ENCODE data around the gene GATB. TPM values are rescaled to one million over a fixed set of nuclear protein-coding genes. Genes with fewer than 3 reads are reported as not detected.

The GATB gene
- total and polyA plus RNA-seq, 2 donors (not counting 3 experiments of a cell fraction or from before 2014, with no cell fraction given) = 14.4 to 17.7 TPM

GRCh38 chr4:151745481-151746231 is 15.2 kb downstream of the GATB start:
- Histone ChIP-seq H4K20me1 (replicated peaks; ENCODE audit: control insufficient read depth, extremely low read depth, insufficient read depth, low read length) (no peaks in the 10 kb centered on the region), H3K4me2 (ENCODE audit: insufficient read depth, low read length) (no peak overlapping the region), H3K27me3 (ENCODE audit: control insufficient read depth in 2 of 2, insufficient read depth in 2 of 2, low read length in 2 of 2) (no peaks in the 10 kb centered on the region), H3K79me2 (ENCODE audit: control insufficient read depth, insufficient read depth, low read length) (no peaks in the 10 kb centered on the region), H3K36me3 (ENCODE audit: control insufficient read depth in 2 of 2, extremely low read depth in 1 of 2, insufficient read depth in 2 of 2, low read length in 2 of 2) (no peaks in the 10 kb centered on the region), H3K4me3 (replicated peaks in 1 of 3; ENCODE audit: insufficient read depth in 1 of 3, low read depth in 1 of 3, low read length in 3 of 3) (no peak overlapping the region), H3K4me1 (ENCODE audit: control insufficient read depth, extremely low read depth, insufficient read depth, low read length) (peaks cover 8% of the 10 kb centered on the region), H3K9me1 (replicated peaks; ENCODE audit: control insufficient read depth, extremely low read depth, insufficient read depth, low read length) (no peaks in the 10 kb centered on the region), H2AFZ (ENCODE audit: low read depth, low read length) (no peak overlapping the region), H3K9me3 (replicated peaks; ENCODE audit: control insufficient read depth, insufficient read depth, low read length) (no peaks in the 10 kb centered on the region), H3K9ac (replicated peaks; ENCODE audit: extremely low read depth, insufficient read depth, low read length) (no peak overlapping the region), H3K27ac (ENCODE audit: insufficient read depth, low read depth, low read length) (no peak overlapping the region)
- FAIRE-seq (no peak), DNase-seq (ENCODE audit: low read depth, low spot score) (no peak)
- POLR2A ChIA-PET = no interaction called here
- dilution Hi-C loops (cut with MboI; ENCODE audit: extremely low pct_ligation_motif_present, low sequenced_read_pairs) (no loop called here), intact Hi-C loops (cut with micrococcal nuclease) (no loop called here)
- TF ChIP-seq, protein P1, sequence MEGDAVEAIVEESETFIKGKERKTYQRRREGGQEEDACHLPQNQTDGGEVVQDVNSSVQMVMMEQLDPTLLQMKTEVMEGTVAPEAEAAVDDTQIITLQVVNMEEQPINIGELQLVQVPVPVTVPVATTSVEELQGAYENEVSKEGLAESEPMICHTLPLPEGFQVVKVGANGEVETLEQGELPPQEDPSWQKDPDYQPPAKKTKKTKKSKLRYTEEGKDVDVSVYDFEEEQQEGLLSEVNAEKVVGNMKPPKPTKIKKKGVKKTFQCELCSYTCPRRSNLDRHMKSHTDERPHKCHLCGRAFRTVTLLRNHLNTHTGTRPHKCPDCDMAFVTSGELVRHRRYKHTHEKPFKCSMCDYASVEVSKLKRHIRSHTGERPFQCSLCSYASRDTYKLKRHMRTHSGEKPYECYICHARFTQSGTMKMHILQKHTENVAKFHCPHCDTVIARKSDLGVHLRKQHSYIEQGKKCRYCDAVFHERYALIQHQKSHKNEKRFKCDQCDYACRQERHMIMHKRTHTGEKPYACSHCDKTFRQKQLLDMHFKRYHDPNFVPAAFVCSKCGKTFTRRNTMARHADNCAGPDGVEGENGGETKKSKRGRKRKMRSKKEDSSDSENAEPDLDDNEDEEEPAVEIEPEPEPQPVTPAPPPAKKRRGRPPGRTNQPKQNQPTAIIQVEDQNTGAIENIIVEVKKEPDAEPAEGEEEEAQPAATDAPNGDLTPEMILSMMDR (IDR thresholded peaks at IDR 0.05; ENCODE audit: extremely low read depth in 1 of 2, insufficient read depth in 1 of 2, low read depth in 1 of 2, low read length in 2 of 2) = no peak
- TF ChIP-seq GATA2 (IDR thresholded peaks at IDR 0.05; ENCODE audit: insufficient read depth, insufficient read length, low read depth, low read length) = no peak
- TF ChIP-seq FOS (IDR thresholded peaks at IDR 0.05; ENCODE audit: borderline replicate concordance, insufficient read depth, low read length) = no peak
- TF ChIP-seq POLR2A (IDR thresholded peaks at IDR 0.05; ENCODE audit: low read depth, low read length) = no peak
- no peak for TF ChIP-seq POLR2AphosphoS5 (IDR thresholded peaks at IDR 0.05; ENCODE audit: insufficient read depth, low read depth, low read length)
- no peak for TF ChIP-seq MAX (IDR thresholded peaks at IDR 0.05; ENCODE audit: insufficient read depth, insufficient read length)
- no peak for TF ChIP-seq JUN (IDR thresholded peaks at IDR 0.05; ENCODE audit: borderline replicate concordance, insufficient read depth, insufficient read length, low read depth)
- TF ChIP-seq MYC (IDR thresholded peaks at IDR 0.05; ENCODE audit: low read depth, low read length) = no peak
- no peak for TF ChIP-seq EZH2 (IDR thresholded peaks at IDR 0.05; ENCODE audit: borderline replicate concordance, low read depth, low read length, severe bottlenecking)
- CTCF ChIA-PET = interaction anchor here (1.0 to 2.1 kb wide), 3 partner anchors 10 to 35 kb away, joined by 3 to 5 read pairs (median 3); no protein-coding TSS in a partner anchor
- no TSS peak for BruUV-seq (replicated peaks)
